ENCODE data around the gene MAN1C1.

DNA sequence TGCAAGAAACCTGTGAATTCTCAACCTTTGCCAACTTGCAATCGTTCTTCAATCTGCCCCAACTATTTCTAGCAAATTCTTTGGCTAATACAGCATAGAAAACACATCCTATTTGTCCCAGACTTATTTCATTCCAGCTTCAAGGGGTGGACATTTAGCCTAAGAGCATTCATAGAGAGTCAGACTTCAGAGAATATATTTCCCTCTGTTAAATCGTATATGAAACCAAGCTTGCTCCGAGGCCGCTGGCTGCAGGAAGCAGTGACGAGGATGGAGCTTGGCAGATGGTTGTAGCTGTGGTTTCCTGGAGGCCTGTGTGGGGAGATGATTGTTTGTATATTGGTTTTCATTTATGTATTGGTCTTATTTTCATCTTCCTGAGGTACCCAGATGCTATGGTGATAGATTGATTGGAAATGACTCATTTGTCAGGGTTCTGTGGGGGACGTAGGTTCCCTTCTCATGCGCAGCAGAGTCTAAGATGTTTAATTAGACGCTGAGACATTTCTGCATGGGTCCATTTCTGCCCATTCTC lies 26.1 kb downstream of the MAN1C1 start:
- TF ChIP-seq NFE2L1 (CRISPR knock-in tag; IDR thresholded peaks at IDR 0.05) (no peak), ELF4 (CRISPR knock-in tag; IDR thresholded peaks at IDR 0.05; ENCODE audit: low read depth) (no peak), KAT7 (CRISPR knock-in tag; IDR thresholded peaks at IDR 0.05; ENCODE audit: borderline replicate concordance) (no peak), JUN (CRISPR knock-in tag; IDR thresholded peaks at IDR 0.05) (no peak), ZNF396 (CRISPR knock-in tag; IDR thresholded peaks at IDR 0.05; ENCODE audit: borderline replicate concordance) (no peak), ZNF121 (CRISPR knock-in tag; IDR thresholded peaks at IDR 0.05) (no peak), ZBTB21 (CRISPR knock-in tag; IDR thresholded peaks at IDR 0.05; ENCODE audit: borderline replicate concordance) (no peak), FOXP1 (CRISPR knock-in tag; IDR thresholded peaks at IDR 0.05; ENCODE audit: borderline replicate concordance) (no peak)
- TF ChIP-seq, protein P1, sequence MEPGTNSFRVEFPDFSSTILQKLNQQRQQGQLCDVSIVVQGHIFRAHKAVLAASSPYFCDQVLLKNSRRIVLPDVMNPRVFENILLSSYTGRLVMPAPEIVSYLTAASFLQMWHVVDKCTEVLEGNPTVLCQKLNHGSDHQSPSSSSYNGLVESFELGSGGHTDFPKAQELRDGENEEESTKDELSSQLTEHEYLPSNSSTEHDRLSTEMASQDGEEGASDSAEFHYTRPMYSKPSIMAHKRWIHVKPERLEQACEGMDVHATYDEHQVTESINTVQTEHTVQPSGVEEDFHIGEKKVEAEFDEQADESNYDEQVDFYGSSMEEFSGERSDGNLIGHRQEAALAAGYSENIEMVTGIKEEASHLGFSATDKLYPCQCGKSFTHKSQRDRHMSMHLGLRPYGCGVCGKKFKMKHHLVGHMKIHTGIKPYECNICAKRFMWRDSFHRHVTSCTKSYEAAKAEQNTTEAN (CRISPR knock-in tag; IDR thresholded peaks at IDR 0.05) = no peak
- TF ChIP-seq, protein P2, sequence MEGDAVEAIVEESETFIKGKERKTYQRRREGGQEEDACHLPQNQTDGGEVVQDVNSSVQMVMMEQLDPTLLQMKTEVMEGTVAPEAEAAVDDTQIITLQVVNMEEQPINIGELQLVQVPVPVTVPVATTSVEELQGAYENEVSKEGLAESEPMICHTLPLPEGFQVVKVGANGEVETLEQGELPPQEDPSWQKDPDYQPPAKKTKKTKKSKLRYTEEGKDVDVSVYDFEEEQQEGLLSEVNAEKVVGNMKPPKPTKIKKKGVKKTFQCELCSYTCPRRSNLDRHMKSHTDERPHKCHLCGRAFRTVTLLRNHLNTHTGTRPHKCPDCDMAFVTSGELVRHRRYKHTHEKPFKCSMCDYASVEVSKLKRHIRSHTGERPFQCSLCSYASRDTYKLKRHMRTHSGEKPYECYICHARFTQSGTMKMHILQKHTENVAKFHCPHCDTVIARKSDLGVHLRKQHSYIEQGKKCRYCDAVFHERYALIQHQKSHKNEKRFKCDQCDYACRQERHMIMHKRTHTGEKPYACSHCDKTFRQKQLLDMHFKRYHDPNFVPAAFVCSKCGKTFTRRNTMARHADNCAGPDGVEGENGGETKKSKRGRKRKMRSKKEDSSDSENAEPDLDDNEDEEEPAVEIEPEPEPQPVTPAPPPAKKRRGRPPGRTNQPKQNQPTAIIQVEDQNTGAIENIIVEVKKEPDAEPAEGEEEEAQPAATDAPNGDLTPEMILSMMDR (IDR thresholded peaks at IDR 0.05) = no peak
- TF ChIP-seq, protein P3, sequence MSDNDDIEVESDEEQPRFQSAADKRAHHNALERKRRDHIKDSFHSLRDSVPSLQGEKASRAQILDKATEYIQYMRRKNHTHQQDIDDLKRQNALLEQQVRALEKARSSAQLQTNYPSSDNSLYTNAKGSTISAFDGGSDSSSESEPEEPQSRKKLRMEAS (CRISPR knock-in tag; IDR thresholded peaks at IDR 0.05) = no peak
- TF ChIP-seq, protein P4, sequence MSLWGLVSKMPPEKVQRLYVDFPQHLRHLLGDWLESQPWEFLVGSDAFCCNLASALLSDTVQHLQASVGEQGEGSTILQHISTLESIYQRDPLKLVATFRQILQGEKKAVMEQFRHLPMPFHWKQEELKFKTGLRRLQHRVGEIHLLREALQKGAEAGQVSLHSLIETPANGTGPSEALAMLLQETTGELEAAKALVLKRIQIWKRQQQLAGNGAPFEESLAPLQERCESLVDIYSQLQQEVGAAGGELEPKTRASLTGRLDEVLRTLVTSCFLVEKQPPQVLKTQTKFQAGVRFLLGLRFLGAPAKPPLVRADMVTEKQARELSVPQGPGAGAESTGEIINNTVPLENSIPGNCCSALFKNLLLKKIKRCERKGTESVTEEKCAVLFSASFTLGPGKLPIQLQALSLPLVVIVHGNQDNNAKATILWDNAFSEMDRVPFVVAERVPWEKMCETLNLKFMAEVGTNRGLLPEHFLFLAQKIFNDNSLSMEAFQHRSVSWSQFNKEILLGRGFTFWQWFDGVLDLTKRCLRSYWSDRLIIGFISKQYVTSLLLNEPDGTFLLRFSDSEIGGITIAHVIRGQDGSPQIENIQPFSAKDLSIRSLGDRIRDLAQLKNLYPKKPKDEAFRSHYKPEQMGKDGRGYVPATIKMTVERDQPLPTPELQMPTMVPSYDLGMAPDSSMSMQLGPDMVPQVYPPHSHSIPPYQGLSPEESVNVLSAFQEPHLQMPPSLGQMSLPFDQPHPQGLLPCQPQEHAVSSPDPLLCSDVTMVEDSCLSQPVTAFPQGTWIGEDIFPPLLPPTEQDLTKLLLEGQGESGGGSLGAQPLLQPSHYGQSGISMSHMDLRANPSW (CRISPR knock-in tag; conservative IDR thresholded peaks at IDR 0.05; ENCODE audit: low read depth) = no peak

All from WTC11 (cell line).